K562 (cell line): ENCODE results near the gene HOXD12. TPM values are rescaled to one million over a fixed set of nuclear protein-coding genes. Genes with fewer than 3 reads are reported as not detected.

ENCODE experiments used
- ATAC-seq: fragments of 200-7000 bp; cut with Tn5 transposase; 3 replicates; pipeline ENCODE4 v1.9.1; 2020; ENCODE audit warnings: moderate library complexity
- BruUV-seq: library from RNA; stranded (reverse); fragments of 400-500 nt; replicated peaks from 2 replicates; lab custom pipeline; 2021; lab: Mats Ljungman, UMichigan
- CTCF ChIA-PET: fragments of 300-600 bp; formaldehyde crosslinking; extraction: SDS; loops from one replicate; lab custom pipeline; 2021; ENCODE audit warnings: low intra/inter-chr PET ratio; lab: Yijun Ruan, JAX
- POLR2A ChIA-PET: fragments of 300-600, 350-650 bp; sonication (Branson Sonifier 250); formaldehyde crosslinking; extraction: SDS; loops from one replicate; lab custom pipeline; 2021; ENCODE audit warnings: antibody characterized with exemption, inconsistent platforms; lab: Yijun Ruan, JAX
- DNase-seq, 4 experiments: peaks; one replicate each; pipeline versions ENCODE4 v3.0.0 to v3.0.0-alpha.2; 2011 to 2018; ENCODE audit warnings: low spot score in 3 of 4, mixed read lengths in 3 of 4; ENCODE audit errors: extremely low read depth in 1 of 4
- FAIRE-seq: peaks from 2 replicates; lab custom pipeline; 2011; peaks lifted over from hg19 to GRCh38; lab: Jason Lieb, UNC
- H2AFZ ChIP-seq: 2 replicates; pipeline ENCODE4 v1.6.0; 2011; ENCODE audit warnings: low read depth, low read length, control low read depth, inconsistent platforms
- H3K27ac ChIP-seq: fragments of 200-600 bp; 3 replicates; pipeline ENCODE4 v1.8.0; 2011; ENCODE audit warnings: low read depth, mild to moderate bottlenecking, control low read depth, inconsistent platforms, low read length, moderate library complexity, mixed read lengths; ENCODE audit errors: extremely low read depth
- H3K27me3 ChIP-seq, 2 experiments: fragments of 300-600 bp in 1 of 2; 2 replicates in 1 of 2; 3 replicates in 1 of 2; pipeline versions ENCODE4 v1.6.0 to v1.8.0; 2011; ENCODE audit warnings: inconsistent platforms in 2 of 2, low read length in 2 of 2, mild to moderate bottlenecking in 1 of 2, mixed read lengths in 1 of 2, moderate library complexity in 1 of 2; ENCODE audit not compliant: control insufficient read depth in 2 of 2, insufficient read depth in 2 of 2
- H3K36me3 ChIP-seq: fragments of 300-600 bp; 3 replicates; pipeline ENCODE4 v1.8.0; 2011; ENCODE audit warnings: mild to moderate bottlenecking, low read length, inconsistent platforms; ENCODE audit not compliant: control insufficient read depth, insufficient read depth
- H3K4me1 ChIP-seq, 2 experiments: fragments of 200-600 bp in 1 of 2; replicated peaks in 1 of 2; 2 replicates in 1 of 2; 3 replicates in 1 of 2; pipeline versions ENCODE4 v1.5.1 to v1.8.0; 2011; ENCODE audit warnings: inconsistent platforms in 2 of 2, low read length in 2 of 2, mild to moderate bottlenecking in 1 of 2, mixed read lengths in 1 of 2, moderate library complexity in 1 of 2; ENCODE audit not compliant: control insufficient read depth in 2 of 2, insufficient read depth in 2 of 2
- H3K4me2 ChIP-seq: 2 replicates; pipeline ENCODE4 v1.6.1; 2011; ENCODE audit warnings: low read length, control low read depth, inconsistent platforms, mixed read lengths; ENCODE audit not compliant: insufficient read depth
- H3K4me3 ChIP-seq: fragments of 200-600 bp; sonication (generic), shearing (Covaris generic); 2 replicates; pipeline ENCODE4 v1.5.1; 2016; ENCODE audit warnings: control low read depth, inconsistent platforms
- H3K79me2 ChIP-seq: fragments of 200-600 bp; 3 replicates; pipeline ENCODE4 v1.8.0; 2011; ENCODE audit warnings: low read length, inconsistent platforms; ENCODE audit not compliant: control insufficient read depth, insufficient read depth
- H3K9ac ChIP-seq, 2 experiments: 2 replicates each; pipeline versions ENCODE4 v1.6.0 to v1.6.1; 2011; ENCODE audit warnings: low read depth in 2 of 2, low read length in 2 of 2, control low read depth in 1 of 2, inconsistent platforms in 1 of 2, mild to moderate bottlenecking in 1 of 2, mixed read lengths in 1 of 2; ENCODE audit not compliant: insufficient read depth in 1 of 2
- H3K9me1 ChIP-seq: one replicate; pipeline ENCODE4 v1.6.0; 2011; ENCODE audit warnings: inconsistent platforms, mild to moderate bottlenecking, low read length, moderate library complexity; ENCODE audit not compliant: control insufficient read depth, insufficient read depth
- H3K9me3 ChIP-seq: replicated peaks from 2 replicates; pipeline ENCODE4 v1.5.1; 2011; ENCODE audit warnings: low read depth, low read length, inconsistent platforms; ENCODE audit not compliant: control insufficient read depth, insufficient read depth
- H4K20me1 ChIP-seq: replicated peaks from 2 replicates; pipeline ENCODE4 v1.6.1; 2011; ENCODE audit warnings: low read length, inconsistent platforms, mixed read lengths; ENCODE audit not compliant: control insufficient read depth, insufficient read depth
- CBX2 ChIP-seq: fragments of 200-600 bp; sonication (generic); IDR thresholded peaks from one replicate; pipeline ENCODE4 v1.6.1; 2012; ENCODE audit warnings: mild to moderate bottlenecking, low read length, inconsistent platforms; ENCODE audit not compliant: insufficient read depth, poor library complexity, severe bottlenecking
- CBX8 ChIP-seq: fragments of 200-600 bp; sonication (generic); IDR thresholded peaks from 2 replicates; pipeline ENCODE4 v1.6.1; 2012; ENCODE audit warnings: borderline replicate concordance, mixed run types, low read depth, mild to moderate bottlenecking, moderate library complexity, mixed read lengths, low read length, control low read depth, inconsistent platforms; ENCODE audit not compliant: poor library complexity, severe bottlenecking; ENCODE audit errors: extremely low read depth
- WGBS: fragments of 100-300 bp; shearing (Covaris generic); methylation state at CpG from one replicate; pipeline ENCODE4 v1.1.6; 2016; ENCODE audit warnings: low coverage, mixed read lengths; ENCODE audit not compliant: insufficient coverage; ENCODE audit errors: missing lambda C conversion rate; 5-methylcytosine and 5-hydroxymethylcytosine counted together
- in situ Hi-C: fragments of 300-500 bp; cut with MboI; formaldehyde crosslinking; loops from 4 replicates; pipeline ENCODE4 v1.15.0; 2018; ENCODE audit warnings: inconsistent platforms, mixed read lengths
- intact Hi-C: fragments of 100-400 bp; cut with micrococcal nuclease; formaldehyde crosslinking; loops from 2 replicates; pipeline ENCODE4 v1.14.2; 2022
- polyA plus RNA-seq, 8 experiments: library from polyadenylated mRNA; depleted of rRNA in 4 of 8; stranded (reverse) in 5 of 8; unstranded in 3 of 8; fragments of >200 nt; fragmentation: Nextera tagmentation in 2 of 8; fragmentation: Illumina TruSeq in 1 of 8; extraction: Ambion mirVana in 2 of 8; extraction: Trizol in 1 of 8; gene quantifications; 2 replicates each; pipeline versions ENCODE4 v1.2.1 to v1.2.3, GENCODE V29; 2011 to 2014; ENCODE audit warnings: inconsistent platforms in 1 of 8, missing spikeins in 1 of 8
- total RNA-seq, 7 experiments: library from RNA; depleted of rRNA in 6 of 7; stranded (reverse); fragments of >200 nt in 6 of 7; fragmentation: Illumina TruSeq in 2 of 7; extraction: Trizol in 2 of 7; gene quantifications; 2 replicates each; pipeline versions ENCODE4 v1.2.1 to v1.2.3, GENCODE V29; 2011 to 2021; ENCODE audit warnings: low replicate concordance in 1 of 7
- TF ChIP-seq, protein P1 (sequence below): fragments of 450-650 bp; IDR thresholded peaks from 2 replicates; pipeline ENCODE4 v1.6.1; 2016; ENCODE audit warnings: mild to moderate bottlenecking

Gene HOXD12
- total and polyA plus RNA-seq, 9 of the 15 experiments (the other 6 are each of a cell fraction or from before 2014, with no cell fraction given): not detected

DNA sequence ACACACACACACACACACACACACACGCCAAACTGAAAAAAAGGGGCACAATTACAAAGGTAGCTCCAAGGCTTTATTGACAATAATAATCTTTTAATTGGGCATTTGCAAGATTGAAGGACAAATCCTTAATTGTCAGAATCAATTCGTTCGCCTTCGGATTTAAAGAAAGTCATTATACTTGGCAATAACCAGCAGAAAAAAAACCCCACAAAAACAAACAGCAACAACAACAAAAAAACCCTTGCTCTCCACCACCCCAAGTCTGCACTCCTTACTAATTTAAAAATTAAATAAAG, 28.1 kb downstream of the HOXD12 start:
- no peak for ATAC-seq
- no TSS peak for BruUV-seq
- H3K9me1 ChIP-seq: no peaks in the 10 kb centered on the region
- peak; percentile 41 for TF ChIP-seq CBX2
- TF ChIP-seq CBX8: peak; percentile 45
- TF ChIP-seq, protein P1, sequence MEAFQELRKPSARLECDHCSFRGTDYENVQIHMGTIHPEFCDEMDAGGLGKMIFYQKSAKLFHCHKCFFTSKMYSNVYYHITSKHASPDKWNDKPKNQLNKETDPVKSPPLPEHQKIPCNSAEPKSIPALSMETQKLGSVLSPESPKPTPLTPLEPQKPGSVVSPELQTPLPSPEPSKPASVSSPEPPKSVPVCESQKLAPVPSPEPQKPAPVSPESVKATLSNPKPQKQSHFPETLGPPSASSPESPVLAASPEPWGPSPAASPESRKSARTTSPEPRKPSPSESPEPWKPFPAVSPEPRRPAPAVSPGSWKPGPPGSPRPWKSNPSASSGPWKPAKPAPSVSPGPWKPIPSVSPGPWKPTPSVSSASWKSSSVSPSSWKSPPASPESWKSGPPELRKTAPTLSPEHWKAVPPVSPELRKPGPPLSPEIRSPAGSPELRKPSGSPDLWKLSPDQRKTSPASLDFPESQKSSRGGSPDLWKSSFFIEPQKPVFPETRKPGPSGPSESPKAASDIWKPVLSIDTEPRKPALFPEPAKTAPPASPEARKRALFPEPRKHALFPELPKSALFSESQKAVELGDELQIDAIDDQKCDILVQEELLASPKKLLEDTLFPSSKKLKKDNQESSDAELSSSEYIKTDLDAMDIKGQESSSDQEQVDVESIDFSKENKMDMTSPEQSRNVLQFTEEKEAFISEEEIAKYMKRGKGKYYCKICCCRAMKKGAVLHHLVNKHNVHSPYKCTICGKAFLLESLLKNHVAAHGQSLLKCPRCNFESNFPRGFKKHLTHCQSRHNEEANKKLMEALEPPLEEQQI: no peak
- intact Hi-C loops (loop anchor here (1.0 to 5.0 kb wide), 5 partner anchors 328 to 1019 kb away; no protein-coding TSS in a partner anchor), in situ Hi-C loops (loop anchor here (5.0 to 25.0 kb wide), 4 partner anchors 510 to 1635 kb away; no protein-coding TSS in a partner anchor)
- H3K4me1 ChIP-seq: peaks cover 0 to 29% of the 10 kb centered on the region in 2 experiments; a peak in 2 of 5 replicates
- no peak for DNase-seq
- no peak overlapping the region for H3K27ac ChIP-seq
- no peaks in the 10 kb centered on the region for H3K36me3 ChIP-seq
- no peak overlapping the region for H3K9ac ChIP-seq
- H2AFZ ChIP-seq: no peak overlapping the region
- WGBS: 36% methylated on average over 3 of the region's 4 CpGs
- no peak overlapping the region for H3K4me3 ChIP-seq
- ChIA-PET POLR2A (no interaction called here), CTCF (interaction anchor here (1.0 to 2.5 kb wide), 7 partner anchors 8 to 1034 kb away, joined by 3 to 31 read pairs (median 12); no protein-coding TSS in a partner anchor)
- H3K79me2 ChIP-seq: no peaks in the 10 kb centered on the region
- no peaks in the 10 kb centered on the region for H3K9me3 ChIP-seq
- no peak for FAIRE-seq
- H3K4me2 ChIP-seq: no peak overlapping the region
- H4K20me1 ChIP-seq: 0 out of 2 replicates have a peak, but pooled peaks cover 8% of the 10 kb centered on the region
- peaks cover 59 to 69% of the 10 kb centered on the region in 2 experiments for H3K27me3 ChIP-seq
